Effector memory CD4-positive, alpha-beta T cell (primary cell): ENCODE data around the gene PCDH8.

Experiments
- DNase-seq, 3 donors: peaks; one replicate each; pipeline ENCODE4 v3.0.0-alpha.2; 2020
- H3K27ac ChIP-seq: 2 replicates; pipeline ENCODE4 v1.7.0; 2013; ENCODE audit warnings: mild to moderate bottlenecking, low read length, moderate library complexity; ENCODE audit not compliant: insufficient read depth, poor library complexity, severe bottlenecking
- H3K27me3 ChIP-seq: replicated peaks from 2 replicates; pipeline ENCODE4 v1.7.0; 2013; ENCODE audit warnings: mild to moderate bottlenecking, low read length; ENCODE audit not compliant: insufficient read depth, control insufficient read depth, poor library complexity, severe bottlenecking
- H3K36me3 ChIP-seq: 2 replicates; pipeline ENCODE4 v1.7.0; 2013; ENCODE audit warnings: mild to moderate bottlenecking, low read length, moderate library complexity; ENCODE audit not compliant: control insufficient read depth, insufficient read depth
- H3K4me1 ChIP-seq: 2 replicates; pipeline ENCODE4 v1.7.0; 2013; ENCODE audit warnings: low read length, mild to moderate bottlenecking; ENCODE audit not compliant: control insufficient read depth, insufficient read depth, poor library complexity, severe bottlenecking
- H3K4me3 ChIP-seq: 2 replicates; pipeline ENCODE4 v1.7.0; 2013; ENCODE audit warnings: low read length, low read depth, mild to moderate bottlenecking; ENCODE audit not compliant: insufficient read depth, poor library complexity, severe bottlenecking
- H3K9me3 ChIP-seq: 2 replicates; pipeline ENCODE4 v1.7.0; 2013; ENCODE audit warnings: mild to moderate bottlenecking, low read length, moderate library complexity; ENCODE audit not compliant: control insufficient read depth

The PCDH8 gene

GRCh38 chr13:52845334-52845761 lies 3.1 kb downstream of the PCDH8 start:
- no peak for DNase-seq
- Histone ChIP-seq H3K4me3 (no peak overlapping the region), H3K36me3 (no peaks in the 10 kb centered on the region), H3K4me1 (no peaks in the 10 kb centered on the region), H3K27me3 (peaks cover 37% of the 10 kb centered on the region), H3K9me3 (no peaks in the 10 kb centered on the region), H3K27ac (no peak overlapping the region)

GRCh38 chr13:52844836-52845235 lies 3.6 kb downstream of the PCDH8 start:
- Histone ChIP-seq H3K9me3 (no peaks in the 10 kb centered on the region), H3K4me1 (no peaks in the 10 kb centered on the region), H3K36me3 (no peaks in the 10 kb centered on the region), H3K27ac (no peak overlapping the region), H3K27me3 (peaks cover 32% of the 10 kb centered on the region), H3K4me3 (no peak overlapping the region)
- no peak for DNase-seq

- Histone ChIP-seq H3K4me1 (no peaks in the 10 kb centered on the region), H3K4me3 (no peak overlapping the region), H3K27ac (no peak overlapping the region), H3K36me3 (no peaks in the 10 kb centered on the region), H3K9me3 (no peaks in the 10 kb centered on the region), H3K27me3 (peaks cover 16% of the 10 kb centered on the region)
- DNase-seq: no peak
These were observed 6.0 kb downstream of the PCDH8 start for GRCh38 chr13:52842441-52842840.

GRCh38 chr13:52840066-52840465 lies 8.4 kb downstream of the PCDH8 start:
- Histone ChIP-seq H3K27ac (no peak overlapping the region), H3K27me3 (no peaks in the 10 kb centered on the region), H3K36me3 (no peaks in the 10 kb centered on the region), H3K4me3 (no peak overlapping the region), H3K4me1 (no peaks in the 10 kb centered on the region), H3K9me3 (no peaks in the 10 kb centered on the region)
- DNase-seq: no peak

- no peaks in the 10 kb centered on the region for H3K4me1 ChIP-seq
- no peaks in the 10 kb centered on the region for H3K27me3 ChIP-seq
- no peak overlapping the region for H3K27ac ChIP-seq
- H3K36me3 ChIP-seq: no peaks in the 10 kb centered on the region
- H3K9me3 ChIP-seq: no peaks in the 10 kb centered on the region
- H3K4me3 ChIP-seq: no peak overlapping the region
- no peak for DNase-seq
These were observed 9.9 kb downstream of the PCDH8 start for GRCh38 chr13:52838433-52839107.

- Histone ChIP-seq H3K9me3 (no peaks in the 10 kb centered on the region), H3K36me3 (no peaks in the 10 kb centered on the region), H3K4me3 (no peak overlapping the region), H3K27ac (no peak overlapping the region), H3K27me3 (no peaks in the 10 kb centered on the region), H3K4me1 (no peaks in the 10 kb centered on the region)
- no peak for DNase-seq
These were observed 10.6 kb downstream of the PCDH8 start for GRCh38 chr13:52837850-52838249.

GRCh38 chr13:52835071-52835839 lies 13.2 kb downstream of the PCDH8 start:
- no peak for DNase-seq
- no peak overlapping the region for H3K4me3 ChIP-seq
- H3K27me3 ChIP-seq: no peaks in the 10 kb centered on the region

GRCh38 chr13:52833296-52833875 lies 15.1 kb downstream of the PCDH8 start:
- Histone ChIP-seq H3K27ac (no peak overlapping the region), H3K36me3 (no peaks in the 10 kb centered on the region), H3K4me3 (no peak overlapping the region), H3K4me1 (no peaks in the 10 kb centered on the region), H3K9me3 (no peaks in the 10 kb centered on the region), H3K27me3 (no peaks in the 10 kb centered on the region)
- no peak for DNase-seq

More at GRCh38 chr13:52835071-52835839, 13.2 kb downstream of the PCDH8 start:
- H3K27ac ChIP-seq: no peak overlapping the region
- H3K36me3 ChIP-seq: no peaks in the 10 kb centered on the region
- H3K9me3 ChIP-seq: no peaks in the 10 kb centered on the region
- H3K4me1 ChIP-seq: no peaks in the 10 kb centered on the region

- no peaks in the 10 kb centered on the region for H3K27me3 ChIP-seq
- no peak overlapping the region for H3K4me3 ChIP-seq
- H3K36me3 ChIP-seq: no peaks in the 10 kb centered on the region
- H3K27ac ChIP-seq: no peak overlapping the region
- no peaks in the 10 kb centered on the region for H3K9me3 ChIP-seq
- no peaks in the 10 kb centered on the region for H3K4me1 ChIP-seq
- DNase-seq: no peak
These were observed 16.1 kb downstream of the PCDH8 start for GRCh38 chr13:52832313-52832712.

- no peaks in the 10 kb centered on the region for H3K4me1 ChIP-seq
- no peaks in the 10 kb centered on the region for H3K9me3 ChIP-seq
- no peak for DNase-seq
- H3K27me3 ChIP-seq: no peaks in the 10 kb centered on the region
- H3K4me3 ChIP-seq: no peak overlapping the region
- H3K27ac ChIP-seq: no peak overlapping the region
- H3K36me3 ChIP-seq: no peaks in the 10 kb centered on the region
These were observed 17.5 kb downstream of the PCDH8 start for GRCh38 chr13:52830946-52831345.
